ENCODE measurements around the gene TMEM187. TPM values are rescaled to one million over a fixed set of nuclear protein-coding genes. Genes with fewer than 3 reads are reported as not detected.
A peak's percentile ranks its signal among the peaks of the same experiment; 100 is the strongest.

TMEM187 gene
- total and polyA plus RNA-seq, 10 donors, result 2.0 to 12.2 (median 5.6) TPM

DNA sequence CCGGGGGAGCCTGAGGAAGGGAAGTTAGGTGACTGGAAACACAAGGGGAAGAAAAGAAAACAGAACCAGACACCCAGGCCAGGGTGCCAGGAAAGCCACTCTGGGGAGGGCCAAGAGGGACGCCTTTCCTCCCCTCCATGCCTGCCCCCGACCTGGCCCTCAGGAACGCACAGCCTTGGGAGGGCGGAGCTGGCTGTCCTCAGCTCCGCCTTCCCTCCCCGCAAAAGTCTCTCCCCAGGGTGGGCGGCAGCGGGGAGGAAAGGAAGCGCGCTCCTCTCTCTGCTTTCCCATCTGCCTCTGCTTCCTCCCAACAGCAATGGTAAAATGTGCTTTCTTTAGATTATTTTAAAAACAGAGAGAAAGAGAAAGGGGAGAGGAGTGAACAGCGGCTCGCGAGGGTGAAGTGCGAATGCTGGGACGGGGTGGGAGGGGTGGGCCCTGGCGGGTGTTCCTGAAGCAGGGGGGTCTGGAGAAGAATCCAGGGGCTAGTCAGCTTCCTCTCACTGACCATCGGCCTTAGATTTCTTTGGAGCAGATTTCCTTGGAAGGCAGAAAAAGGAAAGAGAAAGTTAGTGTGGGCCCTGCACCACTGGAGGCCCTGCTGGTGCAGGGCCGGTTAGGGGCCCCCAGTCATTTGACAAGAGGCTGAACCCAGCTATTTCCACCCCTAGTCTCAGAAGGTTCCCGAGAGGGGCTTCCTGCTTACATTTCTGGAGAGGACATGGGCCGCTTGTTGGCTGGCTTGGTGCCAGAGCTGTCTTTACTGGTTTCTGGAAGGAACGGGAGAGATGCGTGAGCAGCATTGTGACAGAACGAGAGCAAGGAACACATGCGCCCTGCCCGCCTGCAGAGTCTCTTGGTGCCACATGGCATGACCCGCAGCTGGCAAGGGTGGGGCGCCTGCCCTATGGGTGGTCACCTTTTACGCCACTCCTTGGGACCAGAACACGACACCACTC, 23.4 kb upstream of the TMEM187 start:
- no peak for DNase-seq
- H3K4me1 ChIP-seq, result peaks cover 4 to 56% (median 43%) of the 10 kb centered on the region in 6 donors
- no peak overlapping the region for H3K4me3 ChIP-seq
- peak in 2 of 3 donors; percentile 45 to 53 for TF ChIP-seq POLR2AphosphoS5 (IDR thresholded peaks at IDR 0.05)
- no peak for TF ChIP-seq POLR2A (IDR thresholded peaks at IDR 0.05)
- TF ChIP-seq, protein P1, sequence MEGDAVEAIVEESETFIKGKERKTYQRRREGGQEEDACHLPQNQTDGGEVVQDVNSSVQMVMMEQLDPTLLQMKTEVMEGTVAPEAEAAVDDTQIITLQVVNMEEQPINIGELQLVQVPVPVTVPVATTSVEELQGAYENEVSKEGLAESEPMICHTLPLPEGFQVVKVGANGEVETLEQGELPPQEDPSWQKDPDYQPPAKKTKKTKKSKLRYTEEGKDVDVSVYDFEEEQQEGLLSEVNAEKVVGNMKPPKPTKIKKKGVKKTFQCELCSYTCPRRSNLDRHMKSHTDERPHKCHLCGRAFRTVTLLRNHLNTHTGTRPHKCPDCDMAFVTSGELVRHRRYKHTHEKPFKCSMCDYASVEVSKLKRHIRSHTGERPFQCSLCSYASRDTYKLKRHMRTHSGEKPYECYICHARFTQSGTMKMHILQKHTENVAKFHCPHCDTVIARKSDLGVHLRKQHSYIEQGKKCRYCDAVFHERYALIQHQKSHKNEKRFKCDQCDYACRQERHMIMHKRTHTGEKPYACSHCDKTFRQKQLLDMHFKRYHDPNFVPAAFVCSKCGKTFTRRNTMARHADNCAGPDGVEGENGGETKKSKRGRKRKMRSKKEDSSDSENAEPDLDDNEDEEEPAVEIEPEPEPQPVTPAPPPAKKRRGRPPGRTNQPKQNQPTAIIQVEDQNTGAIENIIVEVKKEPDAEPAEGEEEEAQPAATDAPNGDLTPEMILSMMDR (IDR thresholded peaks at IDR 0.05 in 8 of 11, conservative IDR thresholded peaks at IDR 0.05 in 3 of 11), result no peak
- 31 to 63% (median 37%) methylated on average over 23 to 30 of the region's 30 CpGs for WGBS, 5 donors
- H3K27me3 ChIP-seq (replicated peaks in 1 of 7), result peaks cover 0 to 3% (median 0%) of the 10 kb centered on the region in 7 donors
- peak overlapping the region in 7 of 8 donors; percentile 51 to 79 (median 74) for H3K27ac ChIP-seq
- H3K36me3 ChIP-seq, result peaks cover 0 to 64% (median 48%) of the 10 kb centered on the region in 6 donors
- intact Hi-C loops (cut with DNase I; ENCODE audit: low total_unique reads), result no loop called here
- no peaks in the 10 kb centered on the region for H3K9me3 ChIP-seq

DNA sequence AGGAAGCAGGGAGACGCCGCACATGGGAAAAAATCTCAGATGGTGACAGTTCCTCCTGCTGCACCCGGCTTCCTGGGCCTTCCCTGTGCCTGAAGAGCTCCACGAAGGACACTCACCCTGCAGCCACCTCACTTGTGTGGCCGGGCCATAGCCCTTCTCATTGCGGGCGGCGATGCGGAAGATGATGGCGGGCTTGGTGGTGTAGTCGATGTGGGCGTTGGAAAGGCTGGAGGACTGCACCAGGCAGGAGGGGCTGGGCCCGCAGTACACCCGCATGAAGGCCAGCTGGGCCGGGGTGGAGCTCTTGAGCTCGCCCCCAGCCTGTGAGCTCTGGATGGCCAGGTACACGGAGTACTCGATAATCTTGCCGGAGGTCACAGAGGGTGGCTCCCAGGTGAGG, 22.4 kb upstream of the TMEM187 start:
- TF ChIP-seq, protein P1 (IDR thresholded peaks at IDR 0.05 in 8 of 11, conservative IDR thresholded peaks at IDR 0.05 in 3 of 11), result no peak
- no peak for TF ChIP-seq POLR2A (IDR thresholded peaks at IDR 0.05)
- TF ChIP-seq POLR2AphosphoS5 (IDR thresholded peaks at IDR 0.05), result no peak
- Histone ChIP-seq H3K4me1 (peaks cover 0 to 48% (median 37%) of the 10 kb centered on the region in 6 donors), H3K36me3 (peaks cover 0 to 74% (median 58%) of the 10 kb centered on the region in 6 donors), H3K27me3 (replicated peaks in 1 of 7) (peaks cover 0 to 3% (median 0%) of the 10 kb centered on the region in 7 donors), H3K9me3 (no peaks in the 10 kb centered on the region), H3K27ac (peak overlapping the region in 4 of 8 donors; percentile 74 to 79 (median 76)), H3K4me3 (no peak overlapping the region)
- no peak for DNase-seq
- intact Hi-C loops (cut with DNase I; ENCODE audit: low total_unique reads), result no loop called here
- WGBS, 5 donors, result 77 to 94% (median 86%) methylated on average over 11 to 19 of the region's 19 CpGs

DNA sequence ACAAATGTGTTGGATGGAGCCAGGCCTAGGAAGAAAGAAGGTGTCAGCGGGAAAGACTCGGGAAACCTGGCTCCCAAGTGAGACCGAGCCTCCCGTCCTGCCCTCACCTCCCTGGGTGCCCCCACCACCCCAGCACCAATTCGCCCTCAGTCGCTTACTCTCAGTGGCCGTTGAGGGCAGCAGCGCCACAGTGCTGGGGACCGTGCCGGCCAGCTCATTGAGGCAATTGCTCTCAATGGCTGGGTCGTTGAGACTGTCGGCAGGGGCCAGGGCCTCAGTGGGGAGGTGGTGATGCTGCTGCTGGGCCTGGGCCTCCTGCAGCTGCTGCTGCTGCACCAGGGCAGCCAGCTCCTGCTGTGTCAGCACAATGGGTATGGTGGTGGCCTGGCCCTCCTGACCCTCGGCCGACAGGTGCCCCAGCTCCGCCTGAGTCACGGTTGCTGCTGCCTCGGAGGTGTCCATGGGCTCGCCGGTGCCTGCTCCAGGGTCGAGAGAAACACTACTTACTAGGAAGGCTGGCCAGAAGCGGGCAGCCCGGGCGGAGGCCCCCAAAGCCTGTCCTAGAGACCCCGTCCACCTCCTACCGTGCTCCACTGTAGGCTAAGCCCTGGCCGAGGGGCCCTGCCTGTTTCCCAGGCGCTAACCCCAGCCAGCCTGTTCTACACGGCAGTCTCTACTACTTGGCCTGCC, 20.7 kb upstream of the TMEM187 start:
- Histone ChIP-seq H3K27ac (no peak overlapping the region), H3K36me3 (peaks cover 0 to 91% (median 72%) of the 10 kb centered on the region in 6 donors), H3K4me1 (peaks cover 0 to 45% (median 34%) of the 10 kb centered on the region in 6 donors), H3K9me3 (no peaks in the 10 kb centered on the region), H3K4me3 (no peak overlapping the region), H3K27me3 (replicated peaks in 1 of 7) (peaks cover 0 to 3% (median 0%) of the 10 kb centered on the region in 7 donors)
- intact Hi-C loops (cut with DNase I; ENCODE audit: low total_unique reads), result loop anchor here (2.0 kb wide), 1 partner anchor 191 kb away; no protein-coding TSS in a partner anchor
- DNase-seq, result peak; percentile 75
- WGBS, 5 donors, result 93 to 98% (median 95%) methylated on average over 6 to 28 of the region's 28 CpGs
- no peak for TF ChIP-seq POLR2AphosphoS5 (IDR thresholded peaks at IDR 0.05)

DNA sequence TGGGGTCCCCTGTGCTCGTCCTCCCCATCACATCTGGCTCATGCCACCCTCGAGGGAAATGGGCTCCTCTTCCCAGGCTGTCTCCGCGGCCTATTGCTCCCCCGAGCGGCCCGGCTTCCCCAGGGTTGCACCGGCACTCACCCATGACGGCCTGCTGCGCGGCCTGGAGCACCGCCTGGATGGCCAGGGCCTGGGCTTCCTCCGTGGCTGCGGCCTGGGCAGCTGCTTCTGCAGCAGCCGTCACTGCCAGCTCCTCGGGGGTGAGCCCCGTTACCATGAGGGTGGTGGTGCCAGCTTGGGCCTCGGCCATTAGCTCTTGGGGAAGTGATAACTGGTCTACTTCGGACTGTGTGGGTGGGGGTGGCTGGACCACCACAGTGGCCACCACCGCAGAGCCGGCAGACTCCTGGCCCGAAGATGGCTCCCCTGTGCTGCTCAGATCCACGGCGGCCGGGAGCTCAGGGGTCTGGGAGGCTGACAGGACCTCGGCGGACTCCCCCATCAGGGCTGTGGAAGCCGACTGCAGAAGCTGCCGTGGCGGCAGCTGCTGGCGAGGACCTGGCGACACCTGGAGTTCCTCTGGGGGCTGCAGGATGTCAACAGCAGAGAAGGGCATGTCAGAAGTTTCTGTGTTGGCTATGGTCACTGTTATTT, 20.1 kb upstream of the TMEM187 start:
- Histone ChIP-seq H3K9me3 (no peaks in the 10 kb centered on the region), H3K4me1 (peaks cover 0 to 38% (median 28%) of the 10 kb centered on the region in 6 donors), H3K27ac (peak overlapping the region in 2 of 8 donors; percentile 45 to 48), H3K27me3 (replicated peaks in 1 of 7) (peaks cover 0 to 3% (median 0%) of the 10 kb centered on the region in 7 donors), H3K4me3 (no peak overlapping the region), H3K36me3 (peaks cover under 1 to 97% (median 79%) of the 10 kb centered on the region in 6 donors)
- 92 to 100% (median 93%) methylated on average over 5 to 32 of the region's 32 CpGs for WGBS, 5 donors
- peak; percentile 80 for DNase-seq
- intact Hi-C loops (cut with DNase I; ENCODE audit: low total_unique reads), result loop anchor here (2.0 kb wide), 1 partner anchor 192 kb away; no protein-coding TSS in a partner anchor
- TF ChIP-seq POLR2AphosphoS5 (IDR thresholded peaks at IDR 0.05), result peak in 1 of 3 donors; percentile 48
- TF ChIP-seq, protein P1 (IDR thresholded peaks at IDR 0.05 in 8 of 11, conservative IDR thresholded peaks at IDR 0.05 in 3 of 11), result no peak

Measured in spleen (tissue), 11 donors.